Thyroid gland (tissue), 4 donors: ENCODE measurements around the gene MYO10. TPM values are rescaled to one million over a fixed set of nuclear protein-coding genes. Genes with fewer than 3 reads are reported as not detected.

Experiments used
- DNase-seq, 2 donors: peaks; one replicate each; pipeline ENCODE4 v3.0.0-alpha.2; 2019
- H3K27ac ChIP-seq, 3 donors: fragments of 200-600 bp; sonication (generic); 1 replicate in 2 of 3; 2 replicates in 1 of 3; pipeline ENCODE4 v1.5.1; 2016 to 2019; ENCODE audit warnings: mild to moderate bottlenecking in 1 of 3, moderate library complexity in 1 of 3
- H3K27me3 ChIP-seq: fragments of 200-600 bp; sonication (generic); one replicate; pipeline ENCODE4 v1.5.1; 2019
- H3K36me3 ChIP-seq, 2 donors: fragments of 200-600 bp; sonication (generic); one replicate each; pipeline ENCODE4 v1.5.1; 2016 to 2019
- H3K4me1 ChIP-seq, 2 donors: fragments of 200-600 bp; sonication (generic); one replicate each; pipeline ENCODE4 v1.5.1; 2017 to 2019
- H3K4me3 ChIP-seq, 3 donors: fragments of 200-600 bp; sonication (generic); replicated peaks in 1 of 3; 1 replicate in 2 of 3; 2 replicates in 1 of 3; pipeline ENCODE4 v1.5.1; 2016; ENCODE audit warnings: mild to moderate bottlenecking in 1 of 3
- H3K9me3 ChIP-seq: fragments of 200-600 bp; sonication (generic); one replicate; pipeline ENCODE4 v1.5.1; 2017
- POLR2A ChIP-seq, 2 donors: fragments of 450-650 bp; IDR thresholded peaks; one replicate each; pipeline ENCODE4 v1.6.1; 2017; ENCODE audit warnings: antibody characterized with exemption in 2 of 2, mild to moderate bottlenecking in 2 of 2, moderate library complexity in 1 of 2
- WGBS, 2 donors: methylation state at CpG; one replicate each; pipeline ENCODE4 v1.1.5; 2017; 5-methylcytosine and 5-hydroxymethylcytosine counted together
- intact Hi-C: fragments of 100-400 bp; cut with DNase I; formaldehyde crosslinking; loops from one replicate; pipeline ENCODE4 v1.15.1; 2023
- total RNA-seq, 4 donors: library from RNA; depleted of rRNA; stranded (reverse); fragments of >200 nt; gene quantifications; one replicate each; pipeline ENCODE4 v1.2.3, GENCODE V29; 2016
- TF ChIP-seq, protein P1 (sequence below), 6 experiments: fragments of 200-600 bp in 3 of 6; fragments of 450-650 bp in 3 of 6; sonication (generic) in 3 of 6; IDR thresholded peaks; one replicate each; pipeline ENCODE4 v1.5.1; 2016 to 2019; ENCODE audit warnings: antibody characterized with exemption in 6 of 6, mild to moderate bottlenecking in 2 of 6, inconsistent platforms in 1 of 6, moderate library complexity in 1 of 6

MYO10 gene
- total RNA-seq, 4 donors from 2014 or later = 49.2 to 89.6 (median 71.0) TPM

DNA sequence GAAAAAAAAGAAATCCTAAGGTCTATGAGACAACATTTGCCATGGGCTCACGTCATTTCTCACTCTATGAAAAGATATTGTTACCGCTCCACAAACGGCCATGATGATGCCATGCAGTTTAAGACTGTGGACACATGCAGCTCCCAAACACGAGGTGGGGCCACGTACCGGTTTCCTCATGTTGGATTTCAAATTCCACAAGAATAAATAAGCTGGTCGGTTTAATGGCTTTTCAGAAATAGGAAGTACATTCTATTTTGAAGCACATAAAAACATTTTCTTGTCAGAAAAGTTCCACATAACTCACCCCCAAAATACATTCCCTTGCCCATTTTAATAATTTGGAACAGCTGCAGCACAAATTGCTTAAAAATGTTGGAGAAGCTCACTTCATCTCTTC is 130.6 kb downstream of the MYO10 start:
- no peak overlapping the region for H3K4me3 ChIP-seq
- H3K4me1 ChIP-seq = peaks cover 18 to 26% of the 10 kb centered on the region in 2 donors
- DNase-seq = no peak
- H3K27me3 ChIP-seq = no peaks in the 10 kb centered on the region
- 89 to 91% methylated on average over 7 of the region's 7 CpGs for WGBS, 2 donors
- H3K27ac ChIP-seq = no peak overlapping the region
- TF ChIP-seq, protein P1, sequence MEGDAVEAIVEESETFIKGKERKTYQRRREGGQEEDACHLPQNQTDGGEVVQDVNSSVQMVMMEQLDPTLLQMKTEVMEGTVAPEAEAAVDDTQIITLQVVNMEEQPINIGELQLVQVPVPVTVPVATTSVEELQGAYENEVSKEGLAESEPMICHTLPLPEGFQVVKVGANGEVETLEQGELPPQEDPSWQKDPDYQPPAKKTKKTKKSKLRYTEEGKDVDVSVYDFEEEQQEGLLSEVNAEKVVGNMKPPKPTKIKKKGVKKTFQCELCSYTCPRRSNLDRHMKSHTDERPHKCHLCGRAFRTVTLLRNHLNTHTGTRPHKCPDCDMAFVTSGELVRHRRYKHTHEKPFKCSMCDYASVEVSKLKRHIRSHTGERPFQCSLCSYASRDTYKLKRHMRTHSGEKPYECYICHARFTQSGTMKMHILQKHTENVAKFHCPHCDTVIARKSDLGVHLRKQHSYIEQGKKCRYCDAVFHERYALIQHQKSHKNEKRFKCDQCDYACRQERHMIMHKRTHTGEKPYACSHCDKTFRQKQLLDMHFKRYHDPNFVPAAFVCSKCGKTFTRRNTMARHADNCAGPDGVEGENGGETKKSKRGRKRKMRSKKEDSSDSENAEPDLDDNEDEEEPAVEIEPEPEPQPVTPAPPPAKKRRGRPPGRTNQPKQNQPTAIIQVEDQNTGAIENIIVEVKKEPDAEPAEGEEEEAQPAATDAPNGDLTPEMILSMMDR (IDR thresholded peaks at IDR 0.05) = no peak
- no peak for TF ChIP-seq POLR2A (IDR thresholded peaks at IDR 0.05)
- no peaks in the 10 kb centered on the region for H3K9me3 ChIP-seq
- intact Hi-C loops = no loop called here
- no peaks in the 10 kb centered on the region for H3K36me3 ChIP-seq

GRCh38 chr5:16803831-16804230 is 132.3 kb downstream of the MYO10 start:
- Histone ChIP-seq H3K4me3 (no peak overlapping the region), H3K27ac (no peak overlapping the region), H3K36me3 (no peaks in the 10 kb centered on the region), H3K27me3 (no peaks in the 10 kb centered on the region), H3K9me3 (no peaks in the 10 kb centered on the region), H3K4me1 (peaks cover under 1 to 9% of the 10 kb centered on the region in 2 donors)
- intact Hi-C loops = no loop called here
- no peak for DNase-seq
- TF ChIP-seq, protein P1 (IDR thresholded peaks at IDR 0.05) = no peak
- TF ChIP-seq POLR2A (IDR thresholded peaks at IDR 0.05) = no peak
- WGBS, 2 donors = 94 to 96% methylated on average over 9 of the region's 9 CpGs

- Histone ChIP-seq H3K27me3 (no peaks in the 10 kb centered on the region), H3K4me3 (no peak overlapping the region), H3K36me3 (no peaks in the 10 kb centered on the region), H3K4me1 (no peaks in the 10 kb centered on the region), H3K9me3 (no peaks in the 10 kb centered on the region), H3K27ac (no peak overlapping the region)
- WGBS, 2 donors = 92 to 94% methylated on average over 10 of the region's 10 CpGs
- intact Hi-C loops = no loop called here
- TF ChIP-seq, protein P1 (IDR thresholded peaks at IDR 0.05) = no peak
- TF ChIP-seq POLR2A (IDR thresholded peaks at IDR 0.05) = no peak
- no peak for DNase-seq
These were observed 135.6 kb downstream of the MYO10 start for GRCh38 chr5:16800477-16800876.

DNA sequence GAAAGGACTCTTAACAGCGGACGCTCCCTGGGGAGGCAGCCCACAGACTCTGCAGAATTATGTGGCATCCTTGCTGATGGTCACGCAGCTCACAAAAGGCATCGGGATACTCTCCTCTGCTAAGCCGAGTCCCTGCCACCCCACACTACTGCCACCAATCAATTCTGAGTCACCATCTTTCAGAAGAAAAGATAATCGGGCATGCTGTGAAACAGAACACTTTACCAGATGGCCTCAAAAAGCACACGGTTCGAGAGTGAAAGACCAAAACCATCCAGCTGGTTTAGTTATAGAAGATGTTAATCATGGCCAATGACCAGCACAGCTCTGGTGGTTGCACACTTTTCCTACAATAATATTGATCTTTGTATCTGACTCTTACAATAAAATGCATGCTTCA is 136.3 kb downstream of the MYO10 start:
- H3K4me3 ChIP-seq = no peak overlapping the region
- intact Hi-C loops = loop anchor here (10.0 kb wide), 2 partner anchors 135 to 335 kb away; partner anchors contain the start of gene MYO10
- no peaks in the 10 kb centered on the region for H3K36me3 ChIP-seq
- no peaks in the 10 kb centered on the region for H3K9me3 ChIP-seq
- 87 to 96% methylated on average over 8 of the region's 8 CpGs for WGBS, 2 donors
- H3K27me3 ChIP-seq = no peaks in the 10 kb centered on the region
- no peak for TF ChIP-seq POLR2A (IDR thresholded peaks at IDR 0.05)
- TF ChIP-seq, protein P1 (IDR thresholded peaks at IDR 0.05) = no peak
- no peaks in the 10 kb centered on the region for H3K4me1 ChIP-seq
- DNase-seq = no peak
- no peak overlapping the region for H3K27ac ChIP-seq

DNA sequence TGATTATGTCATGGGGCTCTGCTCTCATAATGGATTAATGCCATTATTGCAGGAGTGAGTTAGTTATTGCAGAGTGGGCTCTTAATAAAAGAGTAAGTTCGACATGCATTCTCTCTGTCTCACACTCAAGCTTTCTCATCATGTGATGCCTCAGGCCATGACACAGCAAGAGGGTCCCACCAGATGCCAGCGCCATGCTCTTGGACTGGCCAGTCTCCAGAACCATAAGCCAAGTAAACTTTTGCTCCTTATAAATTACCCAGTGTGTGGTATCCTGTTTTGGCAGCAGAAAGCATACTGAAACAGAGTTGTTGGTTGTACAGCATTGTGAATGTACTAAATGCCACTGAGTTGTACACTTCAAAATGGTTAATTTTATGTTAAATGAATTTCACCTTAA is 138.1 kb downstream of the MYO10 start:
- intact Hi-C loops = loop anchor here (10.0 kb wide), 2 partner anchors 137 to 337 kb away; partner anchors contain the start of gene MYO10
- Histone ChIP-seq H3K9me3 (no peaks in the 10 kb centered on the region), H3K27me3 (no peaks in the 10 kb centered on the region), H3K4me1 (no peaks in the 10 kb centered on the region), H3K27ac (no peak overlapping the region), H3K4me3 (no peak overlapping the region), H3K36me3 (no peaks in the 10 kb centered on the region)
- TF ChIP-seq, protein P1 (IDR thresholded peaks at IDR 0.05) = no peak
- TF ChIP-seq POLR2A (IDR thresholded peaks at IDR 0.05) = no peak
- WGBS, 2 donors = 90 to 93% methylated on average over 2 of the region's 2 CpGs
- no peak for DNase-seq
